ENCODE measurements around the gene POGLUT3.

Gene POGLUT3, protein sequence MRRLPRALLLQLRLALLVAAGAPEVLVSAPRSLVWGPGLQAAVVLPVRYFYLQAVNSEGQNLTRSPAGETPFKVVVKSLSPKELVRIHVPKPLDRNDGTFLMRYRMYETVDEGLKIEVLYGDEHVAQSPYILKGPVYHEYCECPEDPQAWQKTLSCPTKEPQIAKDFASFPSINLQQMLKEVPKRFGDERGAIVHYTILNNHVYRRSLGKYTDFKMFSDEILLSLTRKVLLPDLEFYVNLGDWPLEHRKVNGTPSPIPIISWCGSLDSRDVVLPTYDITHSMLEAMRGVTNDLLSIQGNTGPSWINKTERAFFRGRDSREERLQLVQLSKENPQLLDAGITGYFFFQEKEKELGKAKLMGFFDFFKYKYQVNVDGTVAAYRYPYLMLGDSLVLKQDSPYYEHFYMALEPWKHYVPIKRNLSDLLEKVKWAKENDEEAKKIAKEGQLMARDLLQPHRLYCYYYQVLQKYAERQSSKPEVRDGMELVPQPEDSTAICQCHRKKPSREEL

DNA sequence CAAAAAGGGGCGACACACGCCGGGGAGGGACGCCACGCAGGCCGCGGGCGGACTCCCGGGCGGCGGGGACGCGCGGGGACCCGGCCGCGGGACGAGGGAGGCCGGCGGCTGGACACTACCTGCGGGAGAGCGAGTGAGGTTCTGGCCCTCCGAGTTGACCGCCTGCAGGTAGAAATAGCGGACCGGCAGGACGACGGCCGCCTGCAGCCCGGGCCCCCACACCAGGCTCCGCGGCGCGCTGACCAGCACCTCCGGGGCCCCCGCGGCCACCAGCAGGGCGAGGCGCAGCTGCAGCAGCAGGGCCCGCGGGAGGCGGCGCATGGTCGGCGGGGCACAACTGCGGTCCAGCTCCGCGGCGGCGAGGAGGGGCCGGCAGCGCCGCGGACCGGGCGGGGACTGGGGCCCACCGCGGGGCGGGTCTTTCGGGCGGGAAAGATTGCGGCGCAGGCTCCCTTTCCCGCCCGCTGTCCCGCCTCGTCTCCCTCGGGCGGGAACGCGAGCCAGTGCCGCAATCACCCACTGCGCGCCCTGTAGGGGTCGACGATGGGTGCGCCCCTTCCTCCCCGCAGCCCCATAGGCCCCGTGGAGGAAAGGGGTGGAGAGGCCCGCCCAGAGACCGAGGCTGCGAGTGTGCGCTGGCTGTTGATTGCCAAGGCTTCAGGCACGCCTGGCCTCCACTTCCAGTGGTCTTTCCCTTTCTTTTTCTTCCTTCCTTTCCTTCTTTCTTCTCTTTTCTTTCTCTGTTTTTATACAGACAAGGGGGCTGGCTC is at the start of gene POGLUT3:
Gene POGLUT3 (minus strand): TSS at position 339 of the 770 bp plus-strand sequence. CDS start 18 bp downstream, at position 321.
- DNase-seq, result peak; percentile 28

GRCh38 chr11:108545909-108546501 is 47.8 kb upstream of the POGLUT3 start:
- DNase-seq, result no peak

DNA sequence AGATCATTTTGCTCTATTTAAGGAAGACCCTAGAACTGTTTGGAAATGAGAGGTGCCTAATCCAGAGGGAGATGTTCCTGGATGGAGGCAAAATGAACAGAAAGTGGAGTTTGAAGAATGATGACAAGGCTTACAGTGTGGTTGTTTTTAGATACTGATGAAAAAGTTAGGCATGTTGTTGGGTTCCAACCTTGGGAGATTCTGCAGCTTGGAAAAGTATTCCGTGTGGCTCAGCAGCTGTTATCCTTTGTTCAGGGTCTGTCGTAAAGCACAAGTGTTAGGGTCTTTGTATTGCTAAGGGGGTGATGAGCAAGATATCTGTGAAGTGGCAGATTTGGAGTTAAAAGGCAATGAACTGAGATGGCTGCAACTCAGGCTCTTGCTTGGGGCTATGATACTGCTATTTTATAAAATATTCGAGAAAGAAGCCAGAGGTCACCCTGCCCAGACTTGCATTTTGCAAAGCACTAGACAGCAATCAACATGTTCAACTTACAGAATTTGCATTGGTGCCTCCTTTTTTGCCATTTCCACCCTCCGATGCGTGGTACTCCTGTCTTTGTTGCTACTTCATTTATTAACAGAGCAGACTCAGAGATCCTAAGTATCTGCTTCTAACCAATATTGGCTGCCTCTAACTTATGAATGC is 45.3 kb upstream of the POGLUT3 start:
- DNase-seq, result no peak

DNA sequence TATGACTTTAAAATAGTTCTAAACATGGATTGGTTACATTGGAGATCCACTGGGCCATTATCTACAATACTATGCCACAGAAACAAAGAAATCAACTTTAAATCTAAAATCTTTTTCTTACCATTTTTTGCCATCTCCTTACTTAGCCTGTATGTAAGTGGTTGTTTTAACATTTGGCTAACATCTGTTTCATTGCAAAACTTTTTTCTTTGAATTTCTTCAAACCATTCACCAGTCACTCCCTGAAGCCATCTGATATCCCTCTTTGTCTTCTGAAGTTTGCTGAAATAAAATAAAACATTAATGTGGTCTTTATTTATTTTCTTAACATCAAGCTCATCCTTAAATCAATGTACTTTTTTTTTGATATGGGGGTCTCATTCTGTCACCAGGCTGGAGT is 43.3 kb upstream of the POGLUT3 start:
- no peak for DNase-seq

DNA sequence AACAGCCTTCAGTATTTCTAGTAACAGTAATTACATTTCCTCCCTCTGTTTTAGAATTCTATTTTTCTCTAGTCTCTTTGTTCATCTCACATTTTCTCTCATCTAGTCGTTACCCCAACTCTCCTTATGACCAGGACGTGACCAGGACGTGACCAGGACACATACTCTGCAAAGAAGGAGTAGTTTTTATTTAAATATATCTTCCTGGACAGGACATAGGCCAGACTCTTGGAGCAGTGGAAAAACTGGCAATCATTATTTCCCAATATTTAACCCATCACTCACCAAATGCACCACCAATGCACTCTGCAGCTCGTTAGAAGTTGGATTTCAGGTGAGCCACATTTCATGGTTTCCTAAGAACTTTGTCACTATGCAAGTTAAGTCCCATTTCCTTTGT is 40.3 kb upstream of the POGLUT3 start:
- DNase-seq, result no peak

- DNase-seq, result no peak
Measured at GRCh38 chr11:108538022-108538424, 39.8 kb upstream of the POGLUT3 start.

DNA sequence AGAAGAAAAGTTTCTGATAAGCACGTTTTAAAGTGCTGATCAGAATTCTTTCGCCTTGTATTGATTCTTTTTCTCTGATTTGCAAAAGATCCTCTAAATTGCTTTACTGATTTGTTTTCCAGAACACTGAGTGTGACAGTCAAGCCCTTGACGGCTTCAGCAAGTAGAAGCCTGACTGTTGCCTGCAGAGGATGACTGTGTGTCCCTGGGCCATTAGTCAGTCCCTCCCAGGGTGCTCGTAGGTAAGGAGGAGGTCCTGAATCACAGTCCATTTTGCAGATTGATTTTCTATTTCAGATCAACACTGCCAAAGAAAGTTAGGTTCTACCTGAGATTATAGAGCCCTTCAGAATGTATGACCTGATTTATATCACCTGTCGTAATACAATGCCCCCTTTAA is 38.6 kb upstream of the POGLUT3 start:
- no peak for DNase-seq

DNA sequence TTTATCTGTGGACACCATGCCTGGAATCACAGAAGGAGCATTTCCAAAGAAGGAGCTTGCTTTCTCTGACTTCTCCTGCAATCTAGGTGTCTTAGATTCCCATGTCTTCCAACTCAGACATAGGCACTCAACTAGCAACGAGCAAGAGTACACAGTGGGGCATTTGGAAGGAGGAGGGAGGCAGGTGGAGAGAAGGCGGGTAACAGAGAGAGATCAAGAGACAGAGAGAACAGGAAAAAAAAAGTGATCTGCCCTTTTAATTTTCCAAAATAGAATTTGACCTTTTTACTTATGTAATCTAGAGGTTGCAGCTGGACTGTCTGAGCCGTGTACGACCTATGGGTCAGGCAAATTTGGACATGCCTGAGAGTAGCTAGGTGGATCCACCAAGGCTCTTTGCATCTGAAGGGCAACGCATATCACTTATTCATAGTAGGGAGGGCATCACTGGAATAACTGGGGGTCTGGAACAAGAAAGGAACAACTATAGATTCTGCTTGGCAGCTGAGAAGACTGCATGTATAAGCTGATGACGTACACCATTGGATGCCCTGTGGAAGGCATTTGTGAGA is 37.3 kb upstream of the POGLUT3 start:
- no peak for DNase-seq

DNA sequence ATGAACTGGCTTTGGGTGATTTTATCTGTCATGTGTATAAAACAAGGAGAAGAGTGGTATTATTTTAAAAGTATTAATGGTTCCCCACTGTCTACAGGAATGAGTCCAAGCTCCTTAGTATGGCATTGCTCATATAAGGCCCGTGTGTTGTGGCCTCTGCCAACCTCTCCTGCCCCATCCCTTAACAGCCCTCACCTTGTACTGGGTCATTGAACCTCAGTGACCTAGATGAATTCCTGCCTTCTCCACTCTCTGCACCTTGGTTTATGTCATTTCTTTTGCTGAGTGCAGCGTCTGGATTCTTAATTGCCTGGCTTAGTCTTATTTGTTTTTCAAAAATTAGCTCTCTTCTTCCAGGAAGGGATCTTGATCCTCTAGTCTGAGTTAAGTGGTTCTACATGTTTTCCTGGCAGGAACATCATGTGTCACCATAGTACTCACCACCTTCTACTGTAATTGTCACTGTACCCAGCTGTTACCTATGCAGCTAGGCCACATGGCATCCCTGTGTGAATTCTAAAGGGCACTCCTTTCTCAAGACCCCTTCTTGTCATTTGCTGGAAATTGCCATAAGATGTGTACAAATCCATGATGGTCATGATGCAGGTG is 36.2 kb upstream of the POGLUT3 start:
- no peak for DNase-seq

DNA sequence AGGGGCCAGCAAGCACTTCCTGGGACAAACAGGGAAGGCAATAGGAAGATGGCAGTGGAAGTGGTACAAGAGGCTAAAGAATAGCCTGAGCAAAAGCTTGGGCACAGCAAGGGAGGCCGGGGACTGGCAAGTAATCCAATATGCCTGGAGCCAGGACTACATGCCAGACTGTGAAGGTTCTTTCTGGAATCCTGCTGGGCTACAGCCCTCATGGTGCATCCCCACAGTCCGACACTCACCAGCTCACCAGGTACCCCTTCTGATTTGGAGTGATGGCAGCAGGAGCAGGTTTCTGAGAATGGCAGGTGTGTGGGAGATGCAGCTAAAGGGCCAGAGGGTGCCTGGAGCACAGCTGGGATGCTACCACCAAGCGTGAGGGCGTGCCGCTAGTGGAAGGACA is 32.2 kb upstream of the POGLUT3 start:
- DNase-seq, result no peak

DNA sequence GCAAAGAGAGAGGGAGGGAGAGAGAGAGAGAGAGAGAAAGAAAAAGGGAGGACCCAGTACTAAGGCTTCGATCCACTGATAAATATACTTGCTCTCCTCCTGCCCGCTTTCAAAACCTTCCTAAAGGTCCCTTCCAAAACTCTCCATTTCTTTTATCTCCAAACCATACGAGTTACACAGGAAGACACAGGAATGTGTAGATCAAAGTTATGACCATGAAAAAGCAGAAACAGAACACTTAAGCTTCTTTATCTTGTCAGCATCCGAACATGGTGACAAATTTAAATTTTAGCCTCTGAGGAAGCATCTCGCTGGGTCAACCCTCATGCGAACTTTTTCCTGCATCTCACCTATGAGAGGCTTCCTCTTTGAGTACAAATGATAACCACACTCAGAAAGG is 29.2 kb upstream of the POGLUT3 start:
- DNase-seq, result no peak

- no peak for DNase-seq
Measured at GRCh38 chr11:108525161-108525560, 27.0 kb upstream of the POGLUT3 start.

- no peak for DNase-seq
Measured at GRCh38 chr11:108524422-108524821, 26.2 kb upstream of the POGLUT3 start.

GRCh38 chr11:108522318-108522717 is 24.1 kb upstream of the POGLUT3 start:
- no peak for DNase-seq

DNA sequence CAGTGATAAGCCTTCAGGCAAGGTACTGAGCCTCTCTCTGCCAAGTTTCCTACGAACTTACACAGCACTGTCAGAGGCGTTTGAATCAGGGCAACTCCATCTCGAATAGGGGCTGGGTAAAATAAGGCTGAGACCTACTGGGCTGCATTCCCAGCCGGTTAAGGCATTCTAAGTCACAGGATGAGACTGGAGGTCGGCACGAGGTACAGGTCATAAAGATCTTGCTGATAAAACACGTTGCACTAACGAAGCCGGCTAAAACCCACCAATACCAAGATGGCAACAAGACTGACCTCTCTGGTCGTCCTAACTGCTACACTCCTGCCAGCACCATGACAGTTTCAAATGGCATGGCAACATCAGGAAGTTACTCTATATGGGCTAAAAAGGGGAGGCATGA is 20.4 kb upstream of the POGLUT3 start:
- DNase-seq, result no peak

- DNase-seq, result no peak
Measured at GRCh38 chr11:108516125-108516524, 17.9 kb upstream of the POGLUT3 start.

- DNase-seq, result no peak
Measured at GRCh38 chr11:108512708-108513107, 14.5 kb upstream of the POGLUT3 start.

- no peak for DNase-seq
Measured at GRCh38 chr11:108511851-108512474, 13.8 kb upstream of the POGLUT3 start.

DNA sequence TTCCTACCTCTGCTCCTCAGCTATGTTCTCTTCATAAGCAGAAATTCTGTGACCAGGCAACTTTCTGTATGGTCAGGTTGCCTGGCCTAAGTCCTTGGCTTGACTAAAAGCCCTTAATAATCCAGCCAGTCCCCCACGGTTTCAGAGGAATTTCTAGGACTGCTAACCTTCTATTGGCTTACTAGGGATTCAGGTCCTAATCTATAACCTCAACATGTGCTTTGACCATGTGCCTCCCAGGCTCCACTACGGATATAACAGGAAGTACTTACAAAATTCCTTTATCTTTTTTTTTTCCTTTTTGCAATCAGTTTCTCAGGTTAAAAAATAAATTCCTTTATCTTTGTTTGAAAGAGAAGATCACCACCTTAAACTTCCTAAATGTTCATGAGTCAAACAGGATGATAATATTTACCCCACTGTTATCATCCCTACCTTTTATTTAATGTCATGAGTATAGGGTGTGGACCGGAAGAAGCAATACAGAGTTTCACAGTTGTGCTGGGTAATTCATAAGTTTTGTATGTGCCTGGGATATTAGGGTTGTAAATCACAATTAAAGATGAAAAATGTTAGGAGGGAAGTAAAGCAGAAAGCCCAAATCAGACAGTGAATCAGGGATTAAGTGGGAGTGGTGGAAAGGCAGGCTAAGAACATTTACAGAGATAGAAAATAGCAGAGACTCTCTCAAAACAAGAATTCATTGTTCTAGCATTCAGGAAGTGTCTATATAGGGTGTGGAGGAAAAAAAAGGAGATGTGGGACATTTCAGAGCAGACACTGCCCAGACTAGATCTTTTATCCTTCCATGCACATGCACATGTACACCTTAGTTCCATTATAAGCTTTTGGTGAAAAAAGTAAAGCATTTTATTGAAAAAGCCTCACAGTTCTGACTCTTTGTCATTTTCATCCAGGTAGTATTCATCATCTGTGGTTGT is 10.7 kb upstream of the POGLUT3 start:
- DNase-seq, result no peak

DNA sequence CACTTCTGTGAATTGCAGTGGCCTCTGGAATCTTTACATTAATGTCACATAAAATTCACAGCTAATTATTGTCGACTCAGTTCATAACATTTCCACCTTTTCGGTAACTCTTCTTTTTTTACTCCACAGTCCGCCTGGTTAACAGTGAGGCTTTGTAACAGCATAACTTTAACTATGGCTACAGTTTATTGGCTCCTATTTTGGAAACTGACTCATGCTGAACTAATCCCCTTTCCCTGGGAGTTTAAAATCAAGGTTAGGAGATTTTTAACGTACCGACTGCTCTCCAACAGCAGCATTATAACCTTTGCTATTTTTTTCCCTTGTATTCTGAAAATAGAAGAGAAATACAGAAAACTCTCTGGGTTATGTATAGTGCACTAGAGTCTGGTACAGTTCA is 3.2 kb upstream of the POGLUT3 start:
- no peak for DNase-seq

DNA sequence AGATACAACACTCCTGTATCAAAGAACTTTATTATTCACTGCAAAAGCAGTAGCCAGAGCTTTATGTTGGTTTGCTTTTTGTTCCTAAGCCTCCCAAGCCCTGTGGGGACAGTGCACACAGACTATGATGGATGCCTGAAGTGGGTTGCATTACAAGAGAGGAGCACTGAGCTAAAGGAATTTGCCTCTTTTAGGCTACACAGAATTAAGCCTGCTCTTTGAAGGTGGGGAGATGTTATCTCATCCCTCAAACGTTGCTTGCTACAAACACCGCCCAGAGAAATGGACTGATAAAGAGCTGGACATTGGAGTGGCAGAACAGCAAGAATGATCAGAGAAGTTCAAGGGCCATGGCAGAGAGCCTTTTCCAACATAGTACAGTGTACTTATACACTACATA is 2.5 kb upstream of the POGLUT3 start:
- DNase-seq, result no peak

All from activated effector memory CD4-positive, alpha-beta T cell treated with Interleukin-2 at 50 U/mL for 16 hours (primary cell).